Loucy (cell line): Measurements from ENCODE around the gene KEL.
A peak's percentile ranks its signal among the peaks of the same experiment; 100 is the strongest.

ENCODE experiments used
- CTCF ChIP-seq: fragments of 200-600 bp; sonication (generic); conservative IDR thresholded peaks from 2 replicates; pipeline ENCODE4 v1.5.1; 2014; ENCODE audit warnings: mild to moderate bottlenecking, antibody characterized with exemption, low read length
- EZH2phosphoT487 ChIP-seq: fragments of 200-600 bp; IDR thresholded peaks from 2 replicates; pipeline ENCODE4 v1.6.1; 2018; ENCODE audit warnings: antibody characterized with exemption, mild to moderate bottlenecking, moderate library complexity, borderline replicate concordance

GRCh38 chr7:143003393-143004051 lies 41.4 kb upstream of the KEL start:
- TF ChIP-seq CTCF (peak; percentile 93), EZH2phosphoT487 (no peak)
